Uterus (tissue), 4 donors: ENCODE data around the gene SFTPA2. TPM values are rescaled to one million over a fixed set of nuclear protein-coding genes. Genes with fewer than 3 reads are reported as not detected.
"Not testable (repeated sequence)": the region's sequence is repeated elsewhere in the genome, so short reads cannot be mapped to it uniquely, and the experiment has no call there.

Experiments used
- DNase-seq, 2 donors: peaks; one replicate each; pipeline ENCODE4 v3.0.0-alpha.2; 2019 to 2020
- H3K27ac ChIP-seq, 2 donors: fragments of 200-600 bp; sonication (generic); 1 replicate in 1 of 2; 2 replicates in 1 of 2; pipeline ENCODE4 v1.5.1; 2016 to 2018
- H3K27me3 ChIP-seq, 2 donors: fragments of 200-600 bp; sonication (generic); one replicate each; pipeline ENCODE4 v1.5.1; 2018 to 2019; ENCODE audit warnings: control low read depth in 1 of 2
- H3K36me3 ChIP-seq, 2 donors: fragments of 200-600 bp; sonication (generic); one replicate each; pipeline ENCODE4 v1.5.1; 2019; ENCODE audit warnings: control low read depth in 1 of 2
- H3K4me1 ChIP-seq, 2 donors: fragments of 200-600 bp; sonication (generic); one replicate each; pipeline ENCODE4 v1.5.1; 2018 to 2019; ENCODE audit warnings: control low read depth in 1 of 2
- H3K4me3 ChIP-seq, 2 donors: fragments of 200-600 bp; sonication (generic); 1 replicate in 1 of 2; 2 replicates in 1 of 2; pipeline ENCODE4 v1.5.1; 2018 to 2019; ENCODE audit warnings: mild to moderate bottlenecking in 1 of 2
- H3K9me3 ChIP-seq, 2 donors: fragments of 200-600 bp; sonication (generic); one replicate each; pipeline ENCODE4 v1.5.1; 2019; ENCODE audit warnings: control low read depth in 1 of 2
- intact Hi-C: fragments of 100-400 bp; cut with DNase I; formaldehyde crosslinking; loops from one replicate; pipeline ENCODE4 v1.15.1; 2023; ENCODE audit warnings: low total_unique reads
- total RNA-seq, 4 donors: library from RNA; depleted of rRNA in 3 of 4; stranded (reverse); fragments of >200 nt in 3 of 4; gene quantifications; one replicate each; pipeline versions ENCODE4 v1.1.0 to v1.2.4, GENCODE V29; 2014 to 2023
- TF ChIP-seq, protein P1 (sequence below), 4 experiments: fragments of 200-600 bp in 2 of 4; fragments of 450-650 bp in 2 of 4; sonication (generic) in 2 of 4; IDR thresholded peaks; one replicate each; pipeline ENCODE4 v1.5.1; 2016 to 2019; ENCODE audit warnings: antibody characterized with exemption in 4 of 4, mild to moderate bottlenecking in 2 of 4, moderate library complexity in 1 of 4
- donor health status: DM: yes; HTN: yes; CAD: no.

The SFTPA2 gene
- total RNA-seq, 4 donors from 2014 or later: 0.21 to 0.43 TPM; not detected in 2

DNA sequence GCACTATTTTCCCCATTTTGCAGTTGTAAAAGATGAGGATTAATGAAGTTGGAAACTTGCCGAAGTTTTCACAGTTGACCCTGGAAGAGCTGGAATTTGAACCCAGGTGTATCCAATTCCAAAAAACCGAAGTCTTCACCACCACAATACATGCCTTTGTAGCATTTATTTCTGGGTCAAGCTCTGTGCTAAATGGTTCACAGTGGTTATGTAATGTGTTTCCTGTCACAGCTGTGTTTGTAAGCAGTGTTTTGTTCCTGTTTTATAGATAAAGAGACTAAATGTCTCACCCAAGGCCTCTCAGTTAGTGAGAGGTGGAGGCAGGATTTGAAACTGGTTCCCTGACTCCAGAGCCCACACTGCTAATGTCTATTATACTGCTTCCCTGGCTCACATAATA is 17.6 kb downstream of the SFTPA2 start:
- H3K36me3 ChIP-seq: no peaks in the 10 kb centered on the region
- H3K9me3 ChIP-seq: no peaks in the 10 kb centered on the region
- DNase-seq: no peak
- intact Hi-C loops: no loop called here
- no peak overlapping the region for H3K27ac ChIP-seq
- H3K4me3 ChIP-seq: no peak overlapping the region
- TF ChIP-seq, protein P1, sequence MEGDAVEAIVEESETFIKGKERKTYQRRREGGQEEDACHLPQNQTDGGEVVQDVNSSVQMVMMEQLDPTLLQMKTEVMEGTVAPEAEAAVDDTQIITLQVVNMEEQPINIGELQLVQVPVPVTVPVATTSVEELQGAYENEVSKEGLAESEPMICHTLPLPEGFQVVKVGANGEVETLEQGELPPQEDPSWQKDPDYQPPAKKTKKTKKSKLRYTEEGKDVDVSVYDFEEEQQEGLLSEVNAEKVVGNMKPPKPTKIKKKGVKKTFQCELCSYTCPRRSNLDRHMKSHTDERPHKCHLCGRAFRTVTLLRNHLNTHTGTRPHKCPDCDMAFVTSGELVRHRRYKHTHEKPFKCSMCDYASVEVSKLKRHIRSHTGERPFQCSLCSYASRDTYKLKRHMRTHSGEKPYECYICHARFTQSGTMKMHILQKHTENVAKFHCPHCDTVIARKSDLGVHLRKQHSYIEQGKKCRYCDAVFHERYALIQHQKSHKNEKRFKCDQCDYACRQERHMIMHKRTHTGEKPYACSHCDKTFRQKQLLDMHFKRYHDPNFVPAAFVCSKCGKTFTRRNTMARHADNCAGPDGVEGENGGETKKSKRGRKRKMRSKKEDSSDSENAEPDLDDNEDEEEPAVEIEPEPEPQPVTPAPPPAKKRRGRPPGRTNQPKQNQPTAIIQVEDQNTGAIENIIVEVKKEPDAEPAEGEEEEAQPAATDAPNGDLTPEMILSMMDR (IDR thresholded peaks at IDR 0.05): no peak
- H3K27me3 ChIP-seq: no peaks in the 10 kb centered on the region
- H3K4me1 ChIP-seq: no peaks in the 10 kb centered on the region

DNA sequence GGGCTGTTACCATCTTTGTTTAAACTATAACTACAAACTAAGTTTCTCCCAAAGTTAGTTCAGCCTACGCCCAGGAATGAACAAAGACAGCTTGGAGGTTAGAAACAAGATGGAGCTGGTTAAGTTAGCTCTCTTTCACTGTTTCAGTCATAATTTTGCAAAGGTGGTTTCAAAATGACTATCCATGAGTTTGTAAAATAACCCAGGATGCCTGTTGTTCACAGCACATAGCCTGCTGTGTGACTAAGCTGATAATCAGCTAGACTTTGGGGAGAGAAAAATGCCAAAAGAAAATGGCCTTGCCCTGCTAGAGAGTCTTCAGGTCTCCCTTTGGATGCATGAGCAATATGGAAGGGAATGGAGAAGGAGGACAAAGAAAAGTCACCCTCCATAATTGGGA is 19.3 kb downstream of the SFTPA2 start:
- intact Hi-C loops, H3K4me3 ChIP-seq, H3K27ac ChIP-seq, H3K9me3 ChIP-seq, DNase-seq, H3K4me1 ChIP-seq, H3K36me3 ChIP-seq, H3K27me3 ChIP-seq: not testable (repeated sequence)

DNA sequence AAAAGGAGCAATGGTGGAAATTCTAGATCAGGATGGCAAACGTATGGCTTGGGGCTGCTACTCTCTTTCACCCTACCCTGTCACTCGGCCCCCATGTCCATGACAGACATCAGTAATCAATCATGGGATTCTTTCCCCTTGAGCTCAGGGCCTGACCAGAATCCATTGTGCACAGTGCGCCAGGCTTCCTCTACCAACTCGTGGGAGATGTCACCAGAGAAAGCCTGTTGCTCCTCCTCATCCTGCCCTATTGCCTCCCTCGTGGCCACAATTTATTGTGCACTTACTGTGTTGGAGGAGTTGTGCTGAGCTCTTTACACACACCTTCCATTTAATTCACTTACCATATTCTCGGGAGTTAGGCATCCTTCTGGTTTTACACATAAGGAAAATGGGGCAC is 21.9 kb downstream of the SFTPA2 start:
- not testable (repeated sequence) for H3K9me3 ChIP-seq, H3K4me1 ChIP-seq

DNA sequence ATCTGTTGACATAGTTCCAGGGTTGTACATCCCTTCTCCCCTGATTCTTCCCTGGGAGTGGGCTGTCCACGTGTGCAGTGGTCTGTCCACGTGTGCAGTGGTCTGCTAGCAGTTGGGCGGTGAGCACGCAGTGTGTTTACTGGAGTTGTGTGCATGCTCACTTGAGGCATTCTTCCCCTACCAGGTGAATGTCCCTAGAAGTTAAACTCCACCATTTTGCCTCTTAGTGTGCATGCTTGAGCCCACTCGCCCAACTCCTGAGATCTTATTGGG is 26.4 kb downstream of the SFTPA2 start:
- intact Hi-C loops, H3K4me1 ChIP-seq, H3K36me3 ChIP-seq, H3K27ac ChIP-seq, H3K9me3 ChIP-seq, H3K4me3 ChIP-seq, DNase-seq, H3K27me3 ChIP-seq: not testable (repeated sequence)

More for the DNA sequence above, 21.9 kb downstream of the SFTPA2 start:
- H3K27me3 ChIP-seq, DNase-seq, H3K27ac ChIP-seq, intact Hi-C loops, H3K36me3 ChIP-seq, H3K4me3 ChIP-seq: not testable (repeated sequence)

DNA sequence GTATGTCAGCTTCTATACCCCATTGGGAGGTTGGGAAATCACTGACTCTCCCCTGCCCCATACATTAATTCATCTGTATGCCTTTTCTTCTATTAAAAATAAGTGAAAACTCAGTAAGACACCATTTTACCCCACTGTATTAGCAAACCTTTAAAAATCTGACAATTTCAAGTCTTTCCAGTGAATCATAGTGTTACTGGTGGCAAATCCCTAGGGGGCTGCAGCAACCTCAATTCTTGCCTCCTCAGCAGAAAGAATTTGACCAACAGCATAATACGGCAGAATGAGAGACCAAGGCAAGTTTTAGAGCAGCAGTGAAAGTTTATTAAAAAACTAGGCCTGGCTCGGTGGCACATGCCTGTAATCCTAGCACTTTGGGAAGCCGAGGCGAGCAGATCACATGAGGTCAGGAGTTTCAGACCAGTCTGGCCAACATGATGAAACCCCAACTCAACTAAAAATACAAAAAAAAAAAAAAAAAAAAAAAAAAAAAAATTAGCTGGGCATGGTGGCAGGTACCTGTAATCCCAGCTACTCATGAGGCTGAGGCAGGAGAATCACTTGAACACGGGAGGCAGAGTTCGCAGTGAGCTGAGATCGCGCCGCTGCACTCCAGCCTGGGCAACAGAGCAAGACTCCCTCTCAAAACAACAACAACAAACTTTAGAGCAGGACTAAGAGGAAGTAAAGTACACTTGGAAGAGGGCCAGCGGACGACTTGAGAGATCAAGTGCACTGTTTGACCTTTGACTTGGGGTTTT is 26.9 kb downstream of the SFTPA2 start:
- intact Hi-C loops, H3K36me3 ChIP-seq, H3K4me1 ChIP-seq: not testable (repeated sequence)

DNA sequence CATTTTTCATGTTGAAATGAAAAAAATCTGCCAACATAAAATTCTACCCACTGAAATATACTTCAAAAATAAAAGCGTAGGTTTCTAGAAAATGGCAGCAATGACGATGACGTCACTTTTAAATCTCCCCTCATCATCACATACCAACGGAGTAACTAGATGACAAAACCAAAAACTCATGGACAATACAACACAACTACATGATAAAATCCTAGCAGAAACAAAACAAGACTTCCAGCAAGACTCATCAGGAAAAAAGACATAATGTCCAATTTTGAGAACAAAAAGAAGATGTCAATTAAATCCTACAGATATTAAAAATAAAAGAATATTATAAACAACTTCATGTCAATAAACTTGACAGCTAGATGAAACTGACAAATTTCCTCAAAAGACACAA is 31.9 kb downstream of the SFTPA2 start:
- H3K9me3 ChIP-seq, H3K4me1 ChIP-seq, intact Hi-C loops, H3K27me3 ChIP-seq, H3K36me3 ChIP-seq, H3K4me3 ChIP-seq, H3K27ac ChIP-seq, DNase-seq: not testable (repeated sequence)

More for the DNA sequence above, 26.9 kb downstream of the SFTPA2 start:
- not testable (repeated sequence) for H3K27ac ChIP-seq, H3K4me3 ChIP-seq, H3K27me3 ChIP-seq, H3K9me3 ChIP-seq, DNase-seq

DNA sequence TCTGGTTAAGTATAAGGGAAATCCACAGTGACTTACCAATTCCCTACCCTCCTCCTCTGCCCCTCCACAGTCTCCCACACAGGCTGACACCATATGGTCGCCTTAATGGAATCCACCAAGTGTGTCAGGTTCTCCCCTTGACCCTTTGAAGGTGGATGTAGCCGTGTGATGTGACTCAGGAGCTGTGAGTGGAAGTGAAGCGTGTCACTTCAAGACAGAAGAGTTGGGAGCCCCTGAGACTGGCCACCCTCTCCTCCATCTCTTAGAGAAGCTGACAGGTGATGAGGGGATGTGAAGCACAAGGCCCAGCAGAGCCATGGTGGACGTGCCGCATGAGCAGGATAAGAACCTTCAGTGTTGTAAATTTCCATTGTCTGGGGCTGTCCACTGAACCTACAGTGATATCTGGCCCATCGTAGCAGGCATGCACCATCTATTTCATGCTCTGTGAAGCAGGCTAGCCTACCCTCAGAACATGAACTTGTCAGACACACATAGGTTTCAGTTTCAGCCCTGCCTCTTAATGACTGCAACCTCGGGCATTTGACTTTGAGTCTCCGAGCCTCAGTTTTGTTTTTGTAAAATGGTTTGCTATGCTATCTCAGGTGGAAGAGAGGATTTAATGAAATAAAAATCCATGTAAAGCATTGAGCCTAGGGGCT is 35.0 kb downstream of the SFTPA2 start:
- H3K27ac ChIP-seq, H3K36me3 ChIP-seq, intact Hi-C loops, H3K27me3 ChIP-seq, H3K9me3 ChIP-seq, H3K4me1 ChIP-seq, H3K4me3 ChIP-seq, DNase-seq: not testable (repeated sequence)

DNA sequence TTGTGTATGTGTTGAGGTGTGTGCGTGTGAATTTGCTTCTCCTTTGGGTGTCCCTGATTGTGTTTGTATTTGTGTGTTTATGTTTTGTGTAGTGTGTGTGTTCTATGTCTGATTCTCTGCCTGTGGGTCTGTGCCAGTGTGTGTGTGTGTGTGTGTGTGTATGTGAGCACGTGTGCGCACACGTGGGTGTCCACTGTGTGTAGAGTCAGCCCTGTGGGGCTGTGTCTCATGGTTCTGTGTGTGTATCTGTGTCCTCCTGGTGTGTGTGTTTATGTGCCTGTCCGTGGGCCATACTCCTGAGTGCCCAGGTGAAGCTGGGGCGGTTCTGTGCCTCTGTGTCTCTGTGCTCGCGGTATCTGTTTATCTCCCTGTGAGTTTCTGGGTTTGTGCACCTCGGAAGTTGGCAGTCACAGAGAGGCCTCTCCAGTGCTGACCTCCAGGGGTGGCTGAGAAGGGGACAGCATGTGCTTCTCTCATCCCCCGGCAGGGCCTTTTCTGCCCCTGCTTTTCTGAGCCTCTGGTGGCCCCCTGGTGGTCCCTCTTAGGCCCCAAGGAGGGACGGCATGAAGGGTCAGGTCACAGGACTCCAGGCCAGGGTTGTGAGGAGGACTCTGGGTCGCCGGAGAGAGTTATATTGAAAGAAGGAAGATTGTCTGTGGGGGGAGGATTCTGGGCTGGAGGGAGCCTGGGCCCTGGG is 36.9 kb downstream of the SFTPA2 start:
- DNase-seq, H3K4me3 ChIP-seq, H3K36me3 ChIP-seq, intact Hi-C loops, H3K27me3 ChIP-seq, H3K9me3 ChIP-seq, H3K27ac ChIP-seq, H3K4me1 ChIP-seq: not testable (repeated sequence)

DNA sequence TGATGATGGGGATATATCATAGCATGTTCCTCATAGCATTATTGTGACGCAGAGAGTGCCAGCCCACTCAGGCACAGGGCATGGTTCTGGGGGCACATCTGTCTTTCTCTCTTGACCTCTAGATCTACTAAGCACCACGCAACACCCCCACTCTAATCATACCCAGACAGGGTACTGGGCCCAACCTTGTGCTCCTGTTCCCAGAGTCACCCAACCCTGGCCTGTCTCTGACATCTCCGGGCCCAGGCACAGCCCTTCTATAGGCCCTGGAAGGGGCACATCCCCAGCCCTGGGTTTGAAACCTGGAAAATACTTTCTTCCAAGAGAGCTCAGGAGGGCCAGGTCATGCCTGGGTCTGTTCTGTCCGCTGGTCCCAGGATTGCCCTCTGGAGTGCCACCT is 37.7 kb downstream of the SFTPA2 start:
- intact Hi-C loops, H3K4me1 ChIP-seq, DNase-seq: not testable (repeated sequence)

DNA sequence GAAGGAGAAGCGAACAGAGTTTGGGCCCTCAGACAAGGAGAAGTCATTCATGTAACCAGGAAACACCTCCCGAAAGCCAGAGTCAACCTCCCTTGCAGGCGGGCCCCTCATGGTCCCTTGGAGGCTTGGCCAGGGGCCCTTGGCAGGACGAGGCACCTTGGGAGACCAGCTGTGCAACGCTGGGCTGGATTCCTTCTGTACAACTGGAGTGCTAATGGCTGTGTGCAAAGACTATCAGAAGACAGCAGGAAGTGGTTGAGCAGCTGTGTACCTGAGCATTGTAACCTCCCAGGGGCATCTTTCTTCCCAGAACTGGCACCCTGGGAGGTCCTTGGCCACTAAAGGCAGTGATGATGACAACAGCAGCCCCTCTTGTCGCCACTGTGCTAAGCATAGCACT is 38.5 kb downstream of the SFTPA2 start:
- H3K27ac ChIP-seq: not testable (repeated sequence)

More for the DNA sequence above, 37.7 kb downstream of the SFTPA2 start:
- H3K4me3 ChIP-seq, H3K9me3 ChIP-seq, H3K27me3 ChIP-seq, H3K27ac ChIP-seq, H3K36me3 ChIP-seq: not testable (repeated sequence)

DNA sequence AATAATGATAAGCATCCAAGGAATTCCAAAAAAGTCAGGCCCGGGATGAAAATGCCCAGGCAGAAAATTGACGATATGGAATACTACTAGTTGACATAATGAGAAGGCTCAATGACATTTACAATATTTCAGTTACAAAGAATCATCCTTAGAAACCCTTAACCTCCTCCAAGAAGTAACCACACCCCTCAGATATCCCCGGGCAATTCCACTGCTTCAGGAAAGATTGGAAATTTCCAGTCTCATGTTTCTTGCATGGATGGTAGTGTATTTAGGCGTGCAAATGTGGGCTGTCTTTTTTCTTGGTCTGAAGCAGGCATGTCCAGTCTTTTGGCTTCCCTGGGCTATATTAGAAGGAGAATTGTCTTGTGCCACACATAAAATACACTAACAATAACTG is 42.6 kb downstream of the SFTPA2 start:
- H3K27ac ChIP-seq, H3K27me3 ChIP-seq, DNase-seq, H3K4me1 ChIP-seq, H3K36me3 ChIP-seq, intact Hi-C loops, H3K4me3 ChIP-seq, H3K9me3 ChIP-seq: not testable (repeated sequence)

More for the DNA sequence above, 38.5 kb downstream of the SFTPA2 start:
- H3K4me3 ChIP-seq, H3K9me3 ChIP-seq, intact Hi-C loops, H3K36me3 ChIP-seq, H3K27me3 ChIP-seq, DNase-seq, H3K4me1 ChIP-seq: not testable (repeated sequence)

DNA sequence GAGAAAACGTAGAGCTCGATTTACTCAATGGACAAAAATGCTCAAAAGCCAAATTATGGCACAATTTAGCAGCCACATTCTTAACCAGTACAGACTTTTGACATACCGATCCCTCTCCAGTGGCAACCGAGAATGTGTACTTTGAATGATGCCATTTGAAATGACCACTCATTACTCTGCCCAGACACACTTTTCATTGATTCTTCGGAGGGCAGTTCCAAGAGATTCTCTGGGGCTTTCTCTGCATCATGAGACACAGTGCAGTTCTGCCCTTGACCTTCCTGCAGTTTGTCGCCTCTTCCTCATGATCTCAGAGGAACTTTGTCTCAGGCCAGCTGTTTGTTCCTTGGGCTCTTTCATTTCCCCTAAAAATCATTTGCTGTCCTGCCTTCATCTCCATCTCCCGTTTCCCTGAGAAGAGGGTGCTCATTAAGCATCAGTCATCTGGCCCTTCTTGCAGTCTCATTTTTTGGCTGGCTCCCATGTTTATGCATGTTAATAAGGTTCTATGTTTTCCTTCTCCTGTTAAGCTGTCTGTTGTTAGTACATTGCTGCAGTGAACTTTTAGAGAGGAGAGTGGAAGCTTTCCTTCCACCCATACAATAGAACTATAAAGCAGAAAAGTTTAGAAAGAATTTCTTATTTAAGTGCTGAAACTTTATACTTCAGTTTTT is 43.5 kb downstream of the SFTPA2 start:
- H3K36me3 ChIP-seq, intact Hi-C loops, H3K4me3 ChIP-seq: not testable (repeated sequence)

More for the DNA sequence above, 43.5 kb downstream of the SFTPA2 start:
- H3K27ac ChIP-seq, DNase-seq, H3K4me1 ChIP-seq, H3K9me3 ChIP-seq, H3K27me3 ChIP-seq: not testable (repeated sequence)
